Measurements from ENCODE around the gene NLN.

- no peak for TF ChIP-seq POLR2AphosphoS5 (IDR thresholded peaks at IDR 0.05; ENCODE audit: low read depth, low read length)
- TF ChIP-seq, protein P1, sequence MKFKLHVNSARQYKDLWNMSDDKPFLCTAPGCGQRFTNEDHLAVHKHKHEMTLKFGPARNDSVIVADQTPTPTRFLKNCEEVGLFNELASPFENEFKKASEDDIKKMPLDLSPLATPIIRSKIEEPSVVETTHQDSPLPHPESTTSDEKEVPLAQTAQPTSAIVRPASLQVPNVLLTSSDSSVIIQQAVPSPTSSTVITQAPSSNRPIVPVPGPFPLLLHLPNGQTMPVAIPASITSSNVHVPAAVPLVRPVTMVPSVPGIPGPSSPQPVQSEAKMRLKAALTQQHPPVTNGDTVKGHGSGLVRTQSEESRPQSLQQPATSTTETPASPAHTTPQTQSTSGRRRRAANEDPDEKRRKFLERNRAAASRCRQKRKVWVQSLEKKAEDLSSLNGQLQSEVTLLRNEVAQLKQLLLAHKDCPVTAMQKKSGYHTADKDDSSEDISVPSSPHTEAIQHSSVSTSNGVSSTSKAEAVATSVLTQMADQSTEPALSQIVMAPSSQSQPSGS (CRISPR knock-in tag; IDR thresholded peaks at IDR 0.05), result no peak
Observed at GRCh38 chr5:65707663-65708062, 14.3 kb upstream of the NLN start.

Data from HepG2 (cell line).